Measurements from ENCODE around the gene ADCYAP1R1.

- no peak for TF ChIP-seq POLR2A (IDR thresholded peaks at IDR 0.05)
- no peak for TF ChIP-seq CTCF (IDR thresholded peaks at IDR 0.05)
- TF ChIP-seq EP300 (IDR thresholded peaks at IDR 0.05; ENCODE audit: low read depth), result no peak
Observed at GRCh38 chr7:31110331-31111108, 58.4 kb downstream of the ADCYAP1R1 start.
